GM18870 (cell line): ENCODE measurements around the gene TMEM270.

Experiments used
- ATAC-seq: cut with Tn5 transposase; IDR thresholded peaks from one replicate; pipeline ENCODE4 v1.9.1; 2021; ENCODE audit warnings: moderate library complexity; ENCODE audit not compliant: unreplicated experiment

The TMEM270 gene

GRCh38 chr7:73904219-73905137 is 43.5 kb downstream of the TMEM270 start:
- ATAC-seq: no peak

GRCh38 chr7:73905360-73905759 is 44.4 kb downstream of the TMEM270 start:
- ATAC-seq: no peak

GRCh38 chr7:73906874-73907273 is 45.9 kb downstream of the TMEM270 start:
- ATAC-seq: no peak

GRCh38 chr7:73907554-73908122 is 46.7 kb downstream of the TMEM270 start:
- ATAC-seq: no peak

GRCh38 chr7:73908123-73908611 is 47.2 kb downstream of the TMEM270 start:
- ATAC-seq: no peak

GRCh38 chr7:73909051-73909941 is 48.3 kb downstream of the TMEM270 start:
- no peak for ATAC-seq

GRCh38 chr7:73909996-73910395 is 49.0 kb downstream of the TMEM270 start:
- ATAC-seq: no peak

- ATAC-seq: no peak
These were observed 51.3 kb downstream of the TMEM270 start for GRCh38 chr7:73912223-73912622.
